NCI-H510A treated with DMSO at 0.1 percent for 48 hours (cell line): ENCODE measurements around the gene MPST.

Experiments
- DNase-seq: peaks from one replicate; lab custom pipeline; 2025; lab: John Stamatoyannopoulos, UW

MPST gene

GRCh38 chr22:37044634-37045625 lies 25.4 kb downstream of the MPST start:
- no peak for DNase-seq

- no peak for DNase-seq
These were observed 26.4 kb downstream of the MPST start for GRCh38 chr22:37045958-37046357.

GRCh38 chr22:37046589-37046988 lies 27.0 kb downstream of the MPST start:
- DNase-seq, result no peak

GRCh38 chr22:37047006-37047405 lies 27.5 kb downstream of the MPST start:
- no peak for DNase-seq

- no peak for DNase-seq
These were observed 28.6 kb downstream of the MPST start for GRCh38 chr22:37048133-37048532.

- no peak for DNase-seq
These were observed 29.7 kb downstream of the MPST start for GRCh38 chr22:37049224-37049623.

GRCh38 chr22:37050913-37051312 lies 31.4 kb downstream of the MPST start:
- no peak for DNase-seq

- DNase-seq, result peak; percentile 24
These were observed 32.1 kb downstream of the MPST start, which contains the start of gene KCTD17 for GRCh38 chr22:37051391-37052385. TSS of gene KCTD17 (plus strand) at chr22:37051742. CDS start at chr22:37051761, 19 bp downstream.

GRCh38 chr22:37052386-37053309 lies 33.1 kb downstream of the MPST start:
- DNase-seq, result no peak

GRCh38 chr22:37053310-37054055 lies 33.9 kb downstream of the MPST start:
- DNase-seq, result no peak

GRCh38 chr22:37054056-37054395 lies 34.5 kb downstream of the MPST start:
- DNase-seq, result no peak

GRCh38 chr22:37054600-37055365 lies 35.2 kb downstream of the MPST start:
- DNase-seq, result no peak

GRCh38 chr22:37056246-37056645 lies 36.7 kb downstream of the MPST start:
- no peak for DNase-seq

GRCh38 chr22:37057226-37057625 lies 37.7 kb downstream of the MPST start:
- DNase-seq, result no peak

- DNase-seq, result no peak
These were observed 38.4 kb downstream of the MPST start for GRCh38 chr22:37057796-37058510.

GRCh38 chr22:37058917-37059701 lies 39.6 kb downstream of the MPST start:
- no peak for DNase-seq

- no peak for DNase-seq
These were observed 40.4 kb downstream of the MPST start for GRCh38 chr22:37059876-37060449.
